Mammary epithelial cell (primary cell): ENCODE results near the gene ABCB11.

Experiments used
- CTCF ChIP-seq, 2 donors: IDR thresholded peaks in 1 of 2; conservative IDR thresholded peaks in 1 of 2; 2 replicates each; pipeline ENCODE4 v1.5.1; 2011 to 2012; ENCODE audit warnings: inconsistent platforms in 2 of 2, low read length in 2 of 2, mild to moderate bottlenecking in 2 of 2, control low read depth in 1 of 2, low read depth in 1 of 2; ENCODE audit not compliant: insufficient read depth in 1 of 2; ENCODE audit errors: extremely low read depth in 1 of 2
- EZH2 ChIP-seq: IDR thresholded peaks from 2 replicates; pipeline ENCODE4 v1.6.1; 2012; ENCODE audit warnings: low read length, inconsistent platforms, borderline replicate concordance

- TF ChIP-seq CTCF (conservative IDR thresholded peaks at IDR 0.05 in 1 of 2, IDR thresholded peaks at IDR 0.05 in 1 of 2; ENCODE audit: extremely low read depth in 1 of 2, insufficient read depth in 1 of 2, low read depth in 1 of 2, low read length in 2 of 2) (no peak), EZH2 (no peak)
Measured at GRCh38 chr2:169007356-169007755, 23.8 kb downstream of the ABCB11 start.
